NCI-H82 treated with DMSO at 0.1 percent for 48 hours (cell line): ENCODE measurements around the gene CCDC86.
"Not testable (repeated sequence)": the region's sequence is repeated elsewhere in the genome, so short reads cannot be mapped to it uniquely, and the experiment has no call there.

Experiments
- DNase-seq: peaks from one replicate; lab custom pipeline; 2025; ENCODE audit not compliant: unreplicated experiment; lab: John Stamatoyannopoulos, UW

CCDC86 gene

GRCh38 chr11:60841797-60842667 lies at the start of gene CCDC86:
CCDC86 (plus strand) TSS chr11:60842113; CDS start chr11:60842125, 12 bp downstream.
- peak; percentile 64 for DNase-seq

GRCh38 chr11:60792521-60792920 lies 49.4 kb upstream of the CCDC86 start:
- no peak for DNase-seq

GRCh38 chr11:60795291-60795690 lies 46.6 kb upstream of the CCDC86 start:
- no peak for DNase-seq

- no peak for DNase-seq
Observed at GRCh38 chr11:60797846-60798630, 43.9 kb upstream of the CCDC86 start.

GRCh38 chr11:60798631-60799030 lies 43.3 kb upstream of the CCDC86 start:
- no peak for DNase-seq

- no peak for DNase-seq
Observed at GRCh38 chr11:60801194-60801593, 40.7 kb upstream of the CCDC86 start.

- DNase-seq: no peak
Observed at GRCh38 chr11:60803273-60803936, 38.5 kb upstream of the CCDC86 start.

- DNase-seq: no peak
Observed at GRCh38 chr11:60809249-60809648, 32.7 kb upstream of the CCDC86 start.

GRCh38 chr11:60809691-60810090 lies 32.2 kb upstream of the CCDC86 start:
- no peak for DNase-seq

- no peak for DNase-seq
Observed at GRCh38 chr11:60810151-60810550, 31.8 kb upstream of the CCDC86 start.

GRCh38 chr11:60810569-60810968 lies 31.3 kb upstream of the CCDC86 start:
- no peak for DNase-seq

GRCh38 chr11:60813324-60813723 lies 28.6 kb upstream of the CCDC86 start:
- no peak for DNase-seq

- DNase-seq: no peak
Observed at GRCh38 chr11:60814112-60814511, 27.8 kb upstream of the CCDC86 start.

- DNase-seq: no peak
Observed at GRCh38 chr11:60816590-60817157, 25.2 kb upstream of the CCDC86 start.

- no peak for DNase-seq
Observed at GRCh38 chr11:60818057-60818456, 23.9 kb upstream of the CCDC86 start.

- DNase-seq: no peak
Observed at GRCh38 chr11:60821827-60822599, 19.9 kb upstream of the CCDC86 start.

- not testable (repeated sequence) for DNase-seq
Observed at GRCh38 chr11:60823745-60824306, 18.1 kb upstream of the CCDC86 start.

GRCh38 chr11:60825118-60825517 lies 16.8 kb upstream of the CCDC86 start:
- DNase-seq: no peak

- no peak for DNase-seq
Observed at GRCh38 chr11:60825790-60826189, 16.1 kb upstream of the CCDC86 start.

- DNase-seq: no peak
Observed at GRCh38 chr11:60830478-60831142, 11.3 kb upstream of the CCDC86 start.
